ENCODE results near the gene ATP5F1C. TPM values are rescaled to one million over a fixed set of nuclear protein-coding genes. Genes with fewer than 3 reads are reported as not detected.
"Not testable (repeated sequence)": the region's sequence is repeated elsewhere in the genome, so short reads cannot be mapped to it uniquely, and the experiment has no call there.

Gene ATP5F1C
- 338 and 346 TPM in 2 replicates for total RNA-seq (2014; rRNA removed; shearing (Covaris generic))

- peak; percentile 96 for DNase-seq (ENCODE audit: low read depth)
These were observed at the start of gene ATP5F1C, which contains the start of gene KIN for GRCh38 chr10:7787857-7788638. Gene ATP5F1C (plus strand): TSS chr10:7788177. CDS start chr10:7788208, 31 bp downstream. Gene KIN (minus strand): TSS chr10:7787993. CDS start chr10:7787933, 60 bp downstream.

- DNase-seq (ENCODE audit: low read depth) = no peak
These were observed 49.2 kb upstream of the ATP5F1C start for GRCh38 chr10:7738536-7739407.

- DNase-seq (ENCODE audit: low read depth) = no peak
These were observed 43.7 kb upstream of the ATP5F1C start for GRCh38 chr10:7744307-7744706.

- DNase-seq (ENCODE audit: low read depth) = peak; percentile 4
These were observed 39.3 kb upstream of the ATP5F1C start for GRCh38 chr10:7748637-7749036.

GRCh38 chr10:7750222-7750621 lies 37.8 kb upstream of the ATP5F1C start:
- no peak for DNase-seq (ENCODE audit: low read depth)

GRCh38 chr10:7752251-7752650 lies 35.7 kb upstream of the ATP5F1C start:
- DNase-seq (ENCODE audit: low read depth) = no peak

- no peak for DNase-seq (ENCODE audit: low read depth)
These were observed 32.9 kb upstream of the ATP5F1C start for GRCh38 chr10:7755103-7755502.

- DNase-seq (ENCODE audit: low read depth) = peak; percentile 6
These were observed 31.5 kb upstream of the ATP5F1C start for GRCh38 chr10:7756360-7756992.

- DNase-seq (ENCODE audit: low read depth) = no peak
These were observed 24.0 kb upstream of the ATP5F1C start for GRCh38 chr10:7763929-7764328.

- DNase-seq (ENCODE audit: low read depth) = no peak
These were observed 21.7 kb upstream of the ATP5F1C start for GRCh38 chr10:7766241-7766640.

- DNase-seq (ENCODE audit: low read depth) = no peak
These were observed 20.8 kb upstream of the ATP5F1C start for GRCh38 chr10:7767209-7767608.

GRCh38 chr10:7768417-7768816 lies 19.6 kb upstream of the ATP5F1C start:
- no peak for DNase-seq (ENCODE audit: low read depth)

GRCh38 chr10:7773845-7774801 lies 13.9 kb upstream of the ATP5F1C start:
- DNase-seq (ENCODE audit: low read depth) = no peak

GRCh38 chr10:7776777-7777176 lies 11.2 kb upstream of the ATP5F1C start:
- DNase-seq (ENCODE audit: low read depth) = no peak

GRCh38 chr10:7782194-7782593 lies 5.8 kb upstream of the ATP5F1C start:
- DNase-seq (ENCODE audit: low read depth) = not testable (repeated sequence)

GRCh38 chr10:7786430-7786829 lies 1.5 kb upstream of the ATP5F1C start:
- DNase-seq (ENCODE audit: low read depth) = no peak

GRCh38 chr10:7787150-7787856 lies 674 bp upstream of the ATP5F1C start:
- DNase-seq (ENCODE audit: low read depth) = peak; percentile 9

- peak; percentile 21 for DNase-seq (ENCODE audit: low read depth)
These were observed 786 bp downstream of the ATP5F1C start for GRCh38 chr10:7788639-7789286.

GRCh38 chr10:7789390-7789789 lies 1.4 kb downstream of the ATP5F1C start:
- DNase-seq (ENCODE audit: low read depth) = peak; percentile 40

GRCh38 chr10:7792541-7792940 lies 4.6 kb downstream of the ATP5F1C start:
- DNase-seq (ENCODE audit: low read depth) = no peak

All from Daoy (cell line).